Measurements from ENCODE around the gene TM4SF18.

The TM4SF18 gene

DNA sequence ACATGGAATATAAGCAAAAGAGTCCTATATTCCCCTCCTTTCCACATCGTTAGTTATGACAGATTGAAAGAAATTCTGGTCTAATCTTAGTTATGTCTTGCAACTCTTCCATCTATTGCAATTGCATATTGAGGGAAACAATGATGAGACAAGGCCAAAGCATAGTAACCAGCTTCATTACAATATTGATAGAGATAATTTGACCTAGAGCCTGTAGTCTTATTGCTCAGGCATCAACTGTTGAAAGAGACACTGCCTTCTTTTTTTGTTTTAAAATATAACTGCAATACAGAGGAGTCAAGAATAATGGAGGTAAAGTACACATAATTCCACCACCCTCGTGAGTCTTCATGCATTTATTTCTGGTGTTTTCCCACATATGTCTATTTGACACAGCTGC lies 2.0 kb downstream of the TM4SF18 start:
- DNase-seq (ENCODE audit: low read depth in 3 of 3, low spot score in 1 of 3), result no peak

DNA sequence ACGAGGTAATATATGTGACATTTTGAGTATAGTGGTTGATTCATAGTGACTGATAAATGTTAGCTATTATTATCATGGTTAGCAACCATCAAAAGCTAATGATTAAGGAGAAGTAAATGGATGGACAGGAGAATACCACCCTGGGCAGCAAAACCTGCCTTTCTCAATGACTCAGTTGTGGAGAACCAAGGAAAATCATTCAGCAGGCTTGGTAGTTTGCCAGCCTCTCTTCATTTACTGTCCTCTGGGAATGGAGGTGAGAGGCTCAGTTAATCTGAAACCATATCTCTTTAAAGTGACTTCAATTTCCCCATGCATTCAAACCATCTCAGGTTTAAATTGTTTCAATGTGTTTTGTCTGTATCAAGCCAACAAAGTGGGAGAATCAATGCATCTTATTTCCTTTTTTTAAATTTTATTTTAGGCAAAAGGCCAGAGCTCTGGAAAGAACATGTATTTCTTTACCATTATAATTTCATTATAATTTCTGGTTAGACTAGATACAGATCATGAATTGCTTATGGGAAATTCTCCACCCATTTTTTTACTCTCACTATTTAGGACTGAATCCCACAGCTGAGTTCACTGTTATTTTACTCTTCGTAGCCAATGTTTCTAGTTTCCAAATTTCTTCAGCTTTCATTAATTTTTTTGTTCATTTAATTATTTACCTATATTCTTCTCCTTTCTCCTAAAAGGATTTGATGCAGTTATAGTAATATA lies 2.7 kb downstream of the TM4SF18 start:
- no peak for DNase-seq (ENCODE audit: low read depth in 3 of 3, low spot score in 1 of 3)

DNA sequence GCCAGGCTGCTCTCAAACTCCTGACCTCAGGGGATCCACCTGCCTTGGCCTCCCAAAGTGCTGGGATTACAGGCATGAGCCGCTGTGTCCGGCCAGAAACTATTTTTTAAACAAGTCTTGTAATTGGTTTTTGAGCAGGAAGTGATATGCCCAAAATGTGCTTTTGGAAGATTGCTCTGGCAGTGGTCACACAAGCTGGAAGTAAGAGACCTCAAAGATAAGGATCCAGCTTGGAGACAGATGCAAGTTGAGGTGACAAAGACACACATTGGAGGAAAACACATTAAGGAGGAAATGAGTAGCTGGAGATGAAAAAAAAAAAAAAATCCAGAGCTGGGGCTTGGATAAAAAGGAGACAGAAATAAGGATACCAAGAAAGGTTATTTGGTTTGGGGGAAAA lies 6.3 kb downstream of the TM4SF18 start:
- DNase-seq (ENCODE audit: low read depth in 3 of 3, low spot score in 1 of 3), result no peak

DNA sequence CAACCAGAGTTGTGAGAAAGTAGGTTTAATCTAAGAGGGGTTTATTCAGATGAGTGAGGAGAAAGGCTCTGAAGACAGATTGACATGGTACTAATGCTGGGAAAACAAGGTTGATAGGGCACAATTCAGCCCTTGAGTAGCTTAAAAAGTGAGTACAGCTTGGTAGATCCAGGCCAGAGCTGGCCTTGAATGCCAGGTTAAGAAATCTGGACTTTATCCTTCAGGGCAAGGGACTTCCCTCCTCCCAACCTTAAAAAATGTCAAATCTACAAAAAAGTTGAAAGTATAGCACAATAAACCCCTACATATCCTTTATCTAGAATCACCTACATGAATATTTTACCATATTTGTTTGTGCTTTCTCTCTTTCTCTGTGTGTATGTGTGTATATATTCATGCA lies 7.9 kb downstream of the TM4SF18 start:
- no peak for DNase-seq (ENCODE audit: low read depth in 3 of 3, low spot score in 1 of 3)

DNA sequence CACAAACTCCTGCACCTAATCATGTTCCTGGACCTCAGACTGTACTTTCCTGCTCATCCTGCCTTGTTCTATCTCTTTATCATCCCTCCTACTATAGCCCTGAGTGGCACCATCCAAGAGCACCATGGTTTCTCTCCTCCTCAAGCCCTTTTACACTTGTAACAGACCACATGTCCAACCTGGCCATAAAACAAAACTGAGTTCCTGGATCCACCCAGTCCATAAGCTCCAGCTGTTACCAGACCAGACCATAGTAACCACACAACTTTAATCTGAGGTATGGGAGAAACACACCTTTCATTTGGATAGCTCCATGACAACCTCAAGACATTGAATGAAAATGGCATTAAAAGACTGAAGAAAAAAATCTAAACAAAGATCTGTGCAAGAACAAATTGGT lies 9.1 kb downstream of the TM4SF18 start:
- DNase-seq (ENCODE audit: low read depth in 3 of 3, low spot score in 1 of 3), result no peak

DNA sequence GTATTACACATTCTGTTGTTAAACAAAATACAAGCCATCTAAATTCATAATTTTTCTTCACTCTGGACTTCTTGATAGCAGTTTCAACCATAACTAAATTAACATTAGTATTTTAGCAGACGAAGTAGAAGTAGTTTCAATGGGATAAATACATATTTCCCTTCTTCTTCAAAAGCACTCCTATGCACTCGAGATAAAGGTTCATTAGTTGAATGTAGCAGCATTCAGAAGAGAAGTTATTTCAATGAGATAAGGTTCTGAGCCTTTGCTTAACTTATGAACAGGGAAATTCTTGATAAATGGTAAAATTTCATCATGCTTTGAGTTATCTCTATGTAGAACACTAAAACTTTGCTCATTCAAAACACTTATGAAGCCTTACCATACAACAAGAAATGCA lies 11.8 kb downstream of the TM4SF18 start:
- no peak for DNase-seq (ENCODE audit: low read depth in 3 of 3, low spot score in 1 of 3)

DNA sequence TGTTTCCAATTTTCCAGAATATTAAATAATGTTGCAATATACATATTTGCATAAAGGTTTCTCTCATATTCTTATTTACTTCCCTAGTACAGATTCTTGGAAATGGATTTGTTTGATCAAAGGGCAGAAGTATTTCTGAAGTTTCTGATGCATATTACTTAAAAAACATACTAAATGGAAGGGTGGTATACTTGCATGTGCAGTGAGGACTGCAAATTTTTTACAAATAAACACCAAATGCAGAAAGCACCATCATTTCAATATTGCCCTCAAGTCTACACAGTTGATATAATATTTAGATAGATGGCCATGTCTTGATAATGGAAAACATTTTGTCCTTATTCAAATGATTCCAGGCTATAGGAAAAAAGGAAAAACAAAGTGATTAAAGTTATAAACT lies 12.3 kb downstream of the TM4SF18 start:
- DNase-seq (ENCODE audit: low read depth in 3 of 3, low spot score in 1 of 3), result no peak

DNA sequence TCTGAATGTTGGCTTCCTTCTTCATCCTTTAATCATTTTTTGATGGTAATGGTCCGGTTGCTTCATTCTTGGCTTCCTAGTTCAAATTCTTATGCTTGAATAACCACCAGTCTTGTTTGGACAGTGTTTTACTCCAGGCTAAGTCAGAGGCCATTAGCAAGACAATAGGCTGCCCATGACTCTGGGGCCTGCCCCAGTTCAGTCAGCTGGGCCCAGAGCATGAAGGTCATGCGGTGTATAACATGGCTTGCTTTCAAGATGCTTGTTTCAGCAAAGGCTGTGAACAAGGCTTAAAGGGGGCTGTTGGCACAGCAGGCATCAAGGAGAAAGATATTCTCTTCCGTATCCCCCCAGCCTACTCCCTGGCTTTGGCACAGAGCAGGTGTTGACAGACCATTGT lies 13.7 kb downstream of the TM4SF18 start:
- DNase-seq (ENCODE audit: low read depth in 3 of 3, low spot score in 1 of 3), result no peak

DNA sequence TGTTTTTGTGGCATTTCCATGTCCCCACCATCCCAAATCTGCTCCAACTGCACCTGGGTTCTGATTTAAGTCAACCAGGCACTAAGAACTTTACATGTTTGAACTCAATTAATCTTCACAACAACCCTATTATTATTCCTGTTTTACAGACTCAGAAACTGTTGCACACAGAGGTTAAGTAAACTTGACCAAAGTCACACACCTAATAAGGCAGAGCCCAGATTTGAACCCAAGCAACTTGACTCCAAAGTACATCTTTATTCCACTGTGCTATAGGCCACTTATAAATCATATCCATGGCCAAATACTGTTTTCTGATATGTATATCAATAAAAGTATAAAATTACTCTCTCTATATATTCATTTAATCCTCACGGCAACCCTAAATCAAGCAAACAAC lies 16.4 kb downstream of the TM4SF18 start:
- DNase-seq (ENCODE audit: low read depth in 3 of 3, low spot score in 1 of 3), result no peak

DNA sequence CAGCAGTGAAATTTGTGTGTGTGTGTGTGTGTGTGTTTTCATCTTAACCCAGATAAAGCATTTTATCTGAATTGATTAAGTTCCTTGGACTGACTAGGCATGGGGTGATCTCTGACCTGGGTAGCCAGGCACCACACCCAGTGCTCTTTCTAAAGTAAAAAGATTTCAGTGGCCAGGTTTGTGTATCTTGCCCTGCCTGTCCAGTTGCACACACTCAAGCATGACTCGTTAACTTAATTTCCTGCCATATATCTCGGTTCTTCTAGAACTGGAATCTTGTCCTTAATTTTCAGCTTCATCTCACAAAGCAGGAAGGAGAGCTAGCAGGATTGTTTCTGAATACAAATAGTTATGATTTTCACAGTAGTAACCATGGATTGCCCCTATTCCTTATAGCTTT lies 17.0 kb downstream of the TM4SF18 start:
- no peak for DNase-seq (ENCODE audit: low read depth in 3 of 3, low spot score in 1 of 3)

DNA sequence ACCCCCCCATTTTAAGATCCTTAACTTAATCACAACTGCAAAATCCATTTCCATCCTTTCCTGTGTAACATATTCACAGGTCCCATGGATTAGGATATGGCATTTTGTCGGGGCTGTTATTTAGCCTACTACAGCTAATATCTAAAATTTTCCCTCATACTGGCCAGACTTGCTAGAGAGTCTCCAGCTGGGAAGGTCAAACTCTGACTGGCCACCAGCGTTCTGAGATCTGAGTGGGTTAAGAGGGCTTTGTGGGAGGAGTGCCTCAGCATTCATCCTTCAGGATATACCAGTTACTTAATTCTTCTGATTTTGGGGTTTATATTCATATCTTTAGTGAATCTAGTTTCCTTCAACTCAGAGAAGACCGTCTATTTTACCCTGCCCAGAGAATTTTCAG lies 17.7 kb downstream of the TM4SF18 start:
- no peak for DNase-seq (ENCODE audit: low read depth in 3 of 3, low spot score in 1 of 3)

DNA sequence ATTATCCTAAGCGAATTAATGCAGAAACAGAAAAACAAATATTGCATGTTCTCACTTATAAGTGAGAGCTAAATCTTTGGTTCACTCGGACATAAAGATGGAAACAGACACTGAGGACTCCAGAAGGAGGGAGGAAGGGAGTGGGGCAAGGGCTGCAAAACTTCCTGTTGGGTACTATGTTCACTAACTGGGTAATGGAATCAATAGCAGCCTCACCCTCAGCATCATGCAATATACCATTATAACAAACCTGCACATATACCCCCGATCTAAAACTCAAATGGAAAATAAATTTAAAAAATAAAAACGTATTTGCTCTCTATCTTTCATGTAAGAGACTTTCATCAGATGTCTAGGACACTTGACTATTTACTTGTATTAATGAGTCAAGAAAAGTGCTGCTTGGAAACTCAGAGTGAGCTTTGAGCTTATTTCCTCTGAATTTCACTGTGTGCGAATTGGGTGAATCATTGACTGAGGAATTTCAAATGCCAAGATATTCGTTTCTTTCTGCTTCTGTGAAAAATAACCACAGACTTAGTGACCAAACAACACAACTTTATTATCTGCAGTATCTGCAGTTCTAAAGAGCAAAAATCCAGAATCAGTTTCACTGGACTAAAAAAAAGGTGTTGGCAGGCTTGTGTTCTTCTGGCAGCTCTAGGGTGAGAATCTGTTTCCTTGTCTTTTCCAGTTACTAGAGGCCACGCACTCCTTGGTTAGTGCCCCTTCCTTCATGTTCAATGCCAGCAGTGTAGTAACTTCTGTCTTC lies 18.4 kb downstream of the TM4SF18 start:
- no peak for DNase-seq (ENCODE audit: low read depth in 3 of 3, low spot score in 1 of 3)

DNA sequence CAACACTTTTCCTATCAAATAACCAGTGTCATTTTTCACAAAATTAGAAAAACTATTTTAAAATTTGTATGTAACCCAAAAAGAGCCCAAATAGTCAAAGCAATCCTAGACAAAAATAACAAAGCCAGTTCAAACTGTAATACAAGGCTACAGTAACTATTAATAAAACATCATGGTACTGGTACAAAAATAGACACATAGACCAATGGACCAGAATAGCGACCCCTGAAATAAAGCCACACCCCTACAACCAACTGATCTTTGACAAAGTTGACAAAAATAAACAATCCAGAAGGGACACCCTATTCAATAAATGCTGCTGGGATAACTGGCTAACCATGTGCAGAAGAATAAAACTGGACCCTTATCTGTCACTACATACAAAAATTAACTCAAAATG lies 19.9 kb downstream of the TM4SF18 start:
- no peak for DNase-seq (ENCODE audit: low read depth in 3 of 3, low spot score in 1 of 3)

DNA sequence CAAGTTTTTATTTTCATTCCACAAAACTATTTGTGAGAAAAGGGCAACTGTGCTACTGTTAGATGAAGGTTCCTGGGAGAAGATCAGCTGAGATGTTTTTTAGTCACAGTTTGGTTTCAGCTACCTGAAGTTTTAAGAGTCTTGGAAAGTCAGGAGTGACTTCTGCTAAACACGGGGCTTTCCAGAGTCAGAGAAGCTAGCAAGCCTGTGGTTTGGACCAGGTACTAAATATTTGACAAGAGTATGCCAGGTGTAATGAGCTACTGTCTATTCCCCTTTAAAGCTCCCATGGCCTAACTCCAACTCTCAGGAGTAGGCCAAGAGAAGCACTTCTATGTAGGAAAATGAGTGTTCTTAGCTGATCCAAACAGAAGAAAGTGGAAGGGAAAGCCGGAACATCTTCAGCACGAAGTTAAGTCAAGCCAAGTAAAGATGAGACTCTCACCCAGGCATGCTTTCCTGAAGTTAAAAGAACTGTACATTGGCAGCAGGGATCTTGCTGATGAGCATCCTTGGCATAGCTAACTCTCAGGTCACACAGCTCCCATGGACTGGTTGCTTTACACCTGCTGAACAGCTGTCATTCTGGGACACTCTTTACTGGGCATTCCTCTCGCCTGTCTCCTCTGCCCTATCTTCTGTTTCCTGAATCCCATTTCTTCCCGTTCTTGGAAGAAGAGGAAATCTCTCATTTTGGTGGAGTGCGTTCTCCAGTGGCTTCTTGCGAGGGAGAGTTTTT lies 22.5 kb downstream of the TM4SF18 start:
- no peak for DNase-seq (ENCODE audit: low read depth in 3 of 3, low spot score in 1 of 3)

DNA sequence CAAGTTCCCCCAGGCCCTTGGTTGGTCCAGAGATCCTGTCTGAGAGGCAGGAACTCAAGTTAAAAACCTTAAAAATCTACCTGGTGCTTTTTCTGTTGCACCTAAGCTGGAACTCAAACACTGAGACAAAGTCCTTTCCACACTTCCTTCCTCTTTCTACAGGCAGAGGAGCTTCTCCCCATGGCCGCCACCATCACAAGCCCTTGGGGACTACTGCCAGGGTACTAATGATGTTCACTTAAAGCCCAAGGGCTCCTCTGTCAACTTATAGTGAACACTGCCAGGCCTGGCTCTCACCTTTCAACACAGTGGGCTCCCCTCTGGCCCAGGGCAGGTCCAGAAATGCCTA lies 26.0 kb downstream of the TM4SF18 start:
- no peak for DNase-seq (ENCODE audit: low read depth in 3 of 3, low spot score in 1 of 3)

DNA sequence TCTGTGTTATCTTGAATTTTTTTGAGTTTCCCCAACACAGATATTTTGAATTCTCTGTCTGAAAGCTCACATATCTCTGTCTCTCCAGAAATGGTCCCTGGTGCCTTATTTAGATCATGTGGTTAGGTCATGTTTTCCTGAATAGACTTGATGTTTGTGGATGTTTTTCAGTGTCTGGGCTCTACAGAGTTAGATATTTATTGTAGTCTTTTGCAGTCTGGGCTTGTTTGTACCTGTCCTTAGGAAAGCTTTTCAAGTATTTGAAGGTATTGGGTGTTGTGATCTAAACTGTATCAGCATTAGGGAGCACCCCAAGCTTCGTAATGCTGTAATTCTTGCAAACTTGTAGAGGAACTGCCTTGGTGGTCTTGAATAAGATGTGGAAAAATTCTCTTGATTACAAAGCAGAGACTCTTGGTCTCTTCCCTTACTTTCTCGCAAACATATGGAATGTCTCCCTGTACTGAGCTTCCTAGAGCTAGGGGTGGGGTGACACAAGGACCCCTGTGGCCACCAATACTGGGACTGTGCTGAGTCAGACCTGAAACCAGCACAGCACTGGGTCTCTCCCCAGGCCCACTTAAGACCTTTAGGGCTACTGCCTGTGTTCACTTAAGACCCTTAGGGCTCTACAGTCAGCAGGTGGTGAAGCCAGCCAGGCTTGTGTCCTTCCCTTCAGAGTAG lies 26.5 kb downstream of the TM4SF18 start:
- no peak for DNase-seq (ENCODE audit: low read depth in 3 of 3, low spot score in 1 of 3)

DNA sequence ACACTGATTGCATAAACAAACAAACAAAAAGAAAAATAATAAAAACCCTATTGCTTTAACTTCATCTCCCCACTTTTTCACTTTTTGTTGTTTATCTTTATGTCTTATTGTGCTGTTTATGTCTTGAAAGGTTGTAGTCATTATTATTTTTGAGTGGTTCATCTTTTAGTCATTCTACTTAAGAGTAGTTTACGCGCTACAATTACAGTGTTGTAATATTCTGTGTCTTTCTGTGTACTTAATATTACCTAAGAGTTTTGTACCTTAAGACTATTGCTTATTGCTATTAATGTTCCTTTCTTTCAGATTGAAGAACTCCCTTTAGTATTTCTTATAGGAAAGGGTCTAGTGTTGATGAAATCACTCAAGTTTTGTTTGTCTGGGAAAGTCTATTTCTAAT lies 28.1 kb downstream of the TM4SF18 start:
- DNase-seq (ENCODE audit: low read depth in 3 of 3, low spot score in 1 of 3), result no peak

DNA sequence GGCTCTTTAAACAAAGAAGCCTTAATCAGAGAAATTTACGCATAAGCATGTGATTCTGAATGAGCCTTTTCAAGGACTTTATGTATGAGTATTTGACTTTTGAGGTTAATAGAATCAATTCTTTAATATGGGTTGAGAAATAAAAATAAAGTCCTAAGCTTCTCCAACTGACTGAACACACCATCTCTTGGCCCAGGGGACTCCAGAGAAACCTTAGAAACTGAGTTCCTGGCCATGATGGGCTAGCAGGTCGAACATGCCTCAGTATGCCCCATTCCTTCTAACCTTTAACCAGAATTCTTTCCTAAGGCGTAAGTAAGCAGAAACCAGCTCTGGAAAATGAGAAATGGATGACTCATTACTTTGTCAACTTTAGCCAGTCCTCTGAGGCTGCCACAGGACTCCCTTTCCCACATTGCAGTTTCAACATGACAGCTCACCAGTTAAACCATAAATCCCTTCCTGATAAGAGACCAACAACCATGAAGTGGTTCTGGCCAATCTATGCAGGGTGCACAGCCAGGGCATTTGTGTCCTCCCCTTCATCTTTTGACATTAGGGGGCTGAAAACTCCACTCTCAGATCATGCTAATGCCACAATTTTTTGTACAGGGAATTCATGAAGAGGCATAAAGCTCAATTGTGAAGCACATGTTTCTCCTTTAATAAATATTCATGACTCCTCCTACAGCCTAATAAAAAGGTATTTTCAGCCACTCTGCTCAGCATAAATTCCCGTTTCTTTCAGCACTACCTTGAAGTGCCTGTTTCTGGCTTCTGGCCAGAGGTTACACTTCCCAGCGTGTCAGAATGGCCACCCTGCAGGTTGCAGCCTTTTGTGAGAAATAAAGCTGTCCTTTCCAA lies 33.3 kb downstream of the TM4SF18 start:
- DNase-seq (ENCODE audit: low read depth in 3 of 3, low spot score in 1 of 3), result no peak

DNA sequence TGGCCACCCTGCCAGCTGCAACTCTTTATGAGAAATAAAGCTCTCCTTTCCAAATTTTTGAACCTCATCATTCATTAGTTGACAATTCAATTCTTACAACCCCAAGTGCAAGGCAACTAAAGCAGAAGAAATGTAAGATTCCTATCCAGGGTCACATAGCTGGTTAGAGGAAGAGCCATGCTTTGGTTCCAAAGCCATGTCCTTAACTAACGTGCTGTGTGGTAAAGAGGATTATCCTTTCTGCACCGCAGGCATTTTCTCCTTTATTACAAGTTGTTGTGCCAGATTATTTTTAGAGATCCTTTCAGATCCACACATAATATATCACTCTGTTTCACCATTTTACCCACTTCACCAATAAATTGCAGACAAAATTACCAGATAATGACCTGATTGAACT lies 36.5 kb downstream of the TM4SF18 start:
- no peak for DNase-seq (ENCODE audit: low read depth in 3 of 3, low spot score in 1 of 3)

DNA sequence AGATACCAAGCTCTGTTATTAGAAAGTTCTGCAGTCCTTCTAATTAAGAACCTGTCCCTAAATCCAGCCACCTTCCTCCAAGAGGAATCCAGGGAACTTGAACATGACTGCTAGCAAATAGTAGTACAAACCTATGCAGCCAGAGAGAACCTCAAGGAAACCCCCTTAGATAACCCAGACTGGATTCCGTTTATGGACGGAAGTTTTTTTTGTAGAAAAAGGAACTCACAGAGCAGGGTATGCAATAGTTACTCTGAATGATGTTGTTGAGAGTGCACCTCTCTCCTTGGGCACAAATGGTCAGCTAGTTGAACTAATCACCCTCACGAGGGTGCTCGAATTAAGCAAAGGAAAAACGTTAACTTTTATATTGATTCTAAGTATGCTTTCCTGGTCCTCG lies 40.8 kb downstream of the TM4SF18 start:
- DNase-seq (ENCODE audit: low read depth in 3 of 3, low spot score in 1 of 3), result no peak

DNA sequence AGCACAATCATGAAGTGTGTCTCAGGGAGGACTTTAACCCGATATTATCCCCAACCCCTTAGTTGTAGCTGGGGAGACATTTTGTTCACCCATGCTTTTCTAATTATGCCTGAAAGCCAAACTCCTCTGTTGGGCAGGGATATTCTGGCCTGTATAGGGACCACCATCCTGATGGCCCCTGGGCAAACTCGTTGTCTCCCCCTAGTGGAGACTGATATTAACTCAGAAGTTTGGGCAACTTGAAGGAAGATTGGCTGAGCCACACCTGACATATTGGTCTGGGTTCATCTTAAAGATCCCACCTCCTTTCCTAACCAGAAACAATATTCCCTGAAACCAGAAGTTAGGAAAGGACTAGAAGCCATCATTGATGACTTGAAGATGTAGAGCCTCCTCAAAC lies 42.3 kb downstream of the TM4SF18 start:
- no peak for DNase-seq (ENCODE audit: low read depth in 3 of 3, low spot score in 1 of 3)

Measured in stimulated activated CD4-positive, alpha-beta T cell treated with anti-CD3 and anti-CD28 coated beads, TNF-alpha, amount 100 ng/mL, for 1 hour (primary cell).